IMR-90 (cell line): Measurements from ENCODE around the gene INPP5E.
A peak's percentile ranks its signal among the peaks of the same experiment; 100 is the strongest.

Experiments used
- CTCF ChIP-seq: conservative IDR thresholded peaks from 2 replicates; pipeline ENCODE4 v1.5.1; 2012; ENCODE audit warnings: mild to moderate bottlenecking, low read depth, low read length, improper control_type of control experiment
- POLR2A ChIP-seq: IDR thresholded peaks from 2 replicates; pipeline ENCODE4 v1.6.1; 2012; ENCODE audit warnings: mild to moderate bottlenecking, low read depth, low read length
- RAD21 ChIP-seq: IDR thresholded peaks from 2 replicates; pipeline ENCODE4 v1.6.1; 2012; ENCODE audit warnings: low read length, improper control_type of control experiment
- TF ChIP-seq, protein P1 (sequence below): fragments of 150-350 bp; IDR thresholded peaks from 2 replicates; pipeline ENCODE4 v1.6.1; 2016; ENCODE audit warnings: low read depth, mild to moderate bottlenecking, low read length, moderate library complexity, borderline replicate concordance

- TF ChIP-seq CTCF (peak; percentile 94), RAD21 (peak; percentile 78), POLR2A (peak; percentile 71)
- TF ChIP-seq, protein P1, sequence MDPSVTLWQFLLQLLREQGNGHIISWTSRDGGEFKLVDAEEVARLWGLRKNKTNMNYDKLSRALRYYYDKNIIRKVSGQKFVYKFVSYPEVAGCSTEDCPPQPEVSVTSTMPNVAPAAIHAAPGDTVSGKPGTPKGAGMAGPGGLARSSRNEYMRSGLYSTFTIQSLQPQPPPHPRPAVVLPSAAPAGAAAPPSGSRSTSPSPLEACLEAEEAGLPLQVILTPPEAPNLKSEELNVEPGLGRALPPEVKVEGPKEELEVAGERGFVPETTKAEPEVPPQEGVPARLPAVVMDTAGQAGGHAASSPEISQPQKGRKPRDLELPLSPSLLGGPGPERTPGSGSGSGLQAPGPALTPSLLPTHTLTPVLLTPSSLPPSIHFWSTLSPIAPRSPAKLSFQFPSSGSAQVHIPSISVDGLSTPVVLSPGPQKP = no peak
These were observed 39.4 kb downstream of the INPP5E start, which contains the start of gene SNAPC4 for GRCh38 chr9:136400038-136400834.
